ENCODE measurements around the gene PLA2R1.

- no peak for TF ChIP-seq ZBTB33 (IDR thresholded peaks at IDR 0.05; ENCODE audit: borderline replicate concordance, low read depth)
- TF ChIP-seq, protein P1, sequence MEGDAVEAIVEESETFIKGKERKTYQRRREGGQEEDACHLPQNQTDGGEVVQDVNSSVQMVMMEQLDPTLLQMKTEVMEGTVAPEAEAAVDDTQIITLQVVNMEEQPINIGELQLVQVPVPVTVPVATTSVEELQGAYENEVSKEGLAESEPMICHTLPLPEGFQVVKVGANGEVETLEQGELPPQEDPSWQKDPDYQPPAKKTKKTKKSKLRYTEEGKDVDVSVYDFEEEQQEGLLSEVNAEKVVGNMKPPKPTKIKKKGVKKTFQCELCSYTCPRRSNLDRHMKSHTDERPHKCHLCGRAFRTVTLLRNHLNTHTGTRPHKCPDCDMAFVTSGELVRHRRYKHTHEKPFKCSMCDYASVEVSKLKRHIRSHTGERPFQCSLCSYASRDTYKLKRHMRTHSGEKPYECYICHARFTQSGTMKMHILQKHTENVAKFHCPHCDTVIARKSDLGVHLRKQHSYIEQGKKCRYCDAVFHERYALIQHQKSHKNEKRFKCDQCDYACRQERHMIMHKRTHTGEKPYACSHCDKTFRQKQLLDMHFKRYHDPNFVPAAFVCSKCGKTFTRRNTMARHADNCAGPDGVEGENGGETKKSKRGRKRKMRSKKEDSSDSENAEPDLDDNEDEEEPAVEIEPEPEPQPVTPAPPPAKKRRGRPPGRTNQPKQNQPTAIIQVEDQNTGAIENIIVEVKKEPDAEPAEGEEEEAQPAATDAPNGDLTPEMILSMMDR (IDR thresholded peaks at IDR 0.05) = no peak
- TF ChIP-seq SMC3 (IDR thresholded peaks at IDR 0.05; ENCODE audit: low read depth, low read length) = no peak
- no peak for TF ChIP-seq EP300 (IDR thresholded peaks at IDR 0.05; ENCODE audit: borderline replicate concordance in 1 of 2, low read depth in 1 of 2, low read length in 1 of 2)
- TF ChIP-seq RCOR1 (IDR thresholded peaks at IDR 0.05; ENCODE audit: low read length) = no peak
Measured at GRCh38 chr2:159908623-159909022, 153.8 kb downstream of the PLA2R1 start.

Measured in SK-N-SH (cell line).